Vagina (tissue), 2 donors: ENCODE measurements around the gene LMX1B. TPM values are rescaled to one million over a fixed set of nuclear protein-coding genes. Genes with fewer than 3 reads are reported as not detected.

Experiments
- DNase-seq, 2 donors: peaks; one replicate each; pipeline ENCODE4 v3.0.0-alpha.2; 2017; ENCODE audit errors: extremely low spot score in 2 of 2
- H3K27ac ChIP-seq: fragments of 200-600 bp; sonication (generic); one replicate; pipeline ENCODE4 v1.5.1; 2019
- H3K27me3 ChIP-seq: fragments of 200-600 bp; sonication (generic); one replicate; pipeline ENCODE4 v1.5.1; 2019
- H3K36me3 ChIP-seq, 2 donors: fragments of 200-600 bp; sonication (generic); one replicate each; pipeline ENCODE4 v1.5.1; 2017 to 2019
- H3K4me1 ChIP-seq: fragments of 200-600 bp; sonication (generic); one replicate; pipeline ENCODE4 v1.5.1; 2019
- H3K4me3 ChIP-seq, 2 donors: fragments of 200-600 bp; sonication (generic); 1 replicate in 1 of 2; 2 replicates in 1 of 2; pipeline ENCODE4 v1.5.1; 2016 to 2019
- H3K9me3 ChIP-seq: fragments of 200-600 bp; sonication (generic); one replicate; pipeline ENCODE4 v1.5.1; 2019
- POLR2A ChIP-seq, 2 donors: fragments of 450-650 bp; IDR thresholded peaks; one replicate each; pipeline ENCODE4 v1.6.1; 2017; ENCODE audit warnings: antibody characterized with exemption in 2 of 2, mild to moderate bottlenecking in 2 of 2, moderate library complexity in 2 of 2
- POLR2AphosphoS5 ChIP-seq, 2 donors: sonication (generic); formaldehyde crosslinking; IDR thresholded peaks; one replicate each; pipeline ENCODE4 v1.9.0; 2017; ENCODE audit warnings: antibody characterized with exemption in 2 of 2, mild to moderate bottlenecking in 2 of 2, low read depth in 1 of 2; ENCODE audit not compliant: insufficient read depth in 1 of 2
- intact Hi-C: fragments of 100-400 bp; cut with DNase I; formaldehyde crosslinking; loops from one replicate; pipeline ENCODE4 v1.15.1; 2023
- total RNA-seq: library from RNA; depleted of rRNA; stranded (reverse); fragments of >200 nt; gene quantifications from one replicate; pipeline ENCODE4 v1.2.3, GENCODE V29; 2016
- TF ChIP-seq, protein P1 (sequence below), 3 experiments: fragments of 450-650 bp in 2 of 3; fragments of 200-600 bp in 1 of 3; sonication (generic) in 1 of 3; IDR thresholded peaks; one replicate each; pipeline ENCODE4 v1.5.1; 2017 to 2019; ENCODE audit warnings: antibody characterized with exemption in 3 of 3, mild to moderate bottlenecking in 2 of 3, moderate library complexity in 2 of 3

The LMX1B gene
- total RNA-seq, 1 donor from 2014 or later = not detected

DNA sequence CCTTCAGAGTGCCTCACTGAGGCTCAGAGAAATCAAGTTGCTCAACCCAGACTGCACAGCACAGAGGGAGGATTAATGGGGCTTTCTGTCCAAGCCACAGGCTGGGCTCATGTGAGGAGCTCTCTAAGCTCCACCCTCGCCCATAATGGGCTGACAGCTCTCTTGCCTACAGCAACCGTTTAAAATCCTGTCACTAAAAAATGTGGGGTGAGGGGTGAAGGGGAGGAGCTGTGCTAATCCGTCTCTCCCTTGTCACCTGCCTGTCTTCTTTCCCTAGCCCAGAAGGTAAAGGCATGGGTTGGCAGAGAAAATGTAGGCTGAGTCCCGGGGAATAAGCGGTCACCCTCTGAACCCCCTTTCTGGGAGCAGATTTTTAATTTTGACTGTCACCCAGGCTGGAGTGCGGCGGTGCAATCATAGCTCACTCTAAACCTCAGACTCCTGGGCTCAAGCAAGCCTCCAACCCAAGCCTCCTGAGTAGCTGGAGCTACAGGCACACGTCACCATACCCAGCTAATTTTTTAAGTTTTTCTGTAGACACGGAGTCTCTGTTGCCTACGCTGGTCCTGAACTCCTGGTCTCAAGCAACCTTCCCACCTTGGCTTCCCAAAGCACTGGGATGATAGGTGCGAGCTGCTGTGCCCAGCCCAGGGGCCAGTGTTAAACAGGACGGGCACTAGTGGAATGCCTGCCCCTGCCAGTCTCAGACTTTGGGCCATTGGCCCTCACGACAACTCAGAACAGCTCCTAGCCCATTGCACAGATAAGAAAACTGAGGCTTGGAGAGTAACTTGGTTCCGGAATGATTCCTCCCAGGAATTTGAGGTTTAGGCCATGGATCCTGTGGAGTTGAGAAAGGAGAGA, 89.5 kb downstream of the LMX1B start:
- no peaks in the 10 kb centered on the region for H3K36me3 ChIP-seq
- intact Hi-C loops = loop anchor here (5.0 kb wide), 1 partner anchor 79 kb away; no protein-coding TSS in a partner anchor
- no peaks in the 10 kb centered on the region for H3K9me3 ChIP-seq
- H3K4me1 ChIP-seq = peaks cover 15% of the 10 kb centered on the region
- DNase-seq = no peak
- no peak for TF ChIP-seq POLR2AphosphoS5 (IDR thresholded peaks at IDR 0.05; ENCODE audit: insufficient read depth in 1 of 2, low read depth in 1 of 2)
- no peak for TF ChIP-seq POLR2A (IDR thresholded peaks at IDR 0.05)
- TF ChIP-seq, protein P1, sequence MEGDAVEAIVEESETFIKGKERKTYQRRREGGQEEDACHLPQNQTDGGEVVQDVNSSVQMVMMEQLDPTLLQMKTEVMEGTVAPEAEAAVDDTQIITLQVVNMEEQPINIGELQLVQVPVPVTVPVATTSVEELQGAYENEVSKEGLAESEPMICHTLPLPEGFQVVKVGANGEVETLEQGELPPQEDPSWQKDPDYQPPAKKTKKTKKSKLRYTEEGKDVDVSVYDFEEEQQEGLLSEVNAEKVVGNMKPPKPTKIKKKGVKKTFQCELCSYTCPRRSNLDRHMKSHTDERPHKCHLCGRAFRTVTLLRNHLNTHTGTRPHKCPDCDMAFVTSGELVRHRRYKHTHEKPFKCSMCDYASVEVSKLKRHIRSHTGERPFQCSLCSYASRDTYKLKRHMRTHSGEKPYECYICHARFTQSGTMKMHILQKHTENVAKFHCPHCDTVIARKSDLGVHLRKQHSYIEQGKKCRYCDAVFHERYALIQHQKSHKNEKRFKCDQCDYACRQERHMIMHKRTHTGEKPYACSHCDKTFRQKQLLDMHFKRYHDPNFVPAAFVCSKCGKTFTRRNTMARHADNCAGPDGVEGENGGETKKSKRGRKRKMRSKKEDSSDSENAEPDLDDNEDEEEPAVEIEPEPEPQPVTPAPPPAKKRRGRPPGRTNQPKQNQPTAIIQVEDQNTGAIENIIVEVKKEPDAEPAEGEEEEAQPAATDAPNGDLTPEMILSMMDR (IDR thresholded peaks at IDR 0.05) = no peak
- no peak overlapping the region for H3K4me3 ChIP-seq
- H3K27ac ChIP-seq = no peak overlapping the region
- H3K27me3 ChIP-seq = no peaks in the 10 kb centered on the region

DNA sequence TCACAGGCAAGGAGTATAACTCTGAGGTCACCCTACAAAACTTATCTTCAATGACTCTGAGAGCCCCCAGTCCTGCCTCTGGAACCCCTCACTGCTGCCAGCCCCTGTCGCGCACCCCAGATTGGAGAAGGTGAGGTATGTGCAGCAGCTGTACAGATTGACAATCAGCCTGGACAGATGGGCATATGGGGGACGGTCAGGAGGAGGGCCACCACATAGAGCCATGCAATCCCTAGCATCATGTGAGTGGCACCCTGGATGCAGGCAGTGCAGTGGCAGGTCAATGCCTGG, 90.1 kb downstream of the LMX1B start:
- Histone ChIP-seq H3K4me1 (peaks cover 15% of the 10 kb centered on the region), H3K9me3 (no peaks in the 10 kb centered on the region), H3K36me3 (no peaks in the 10 kb centered on the region), H3K4me3 (no peak overlapping the region), H3K27me3 (no peaks in the 10 kb centered on the region), H3K27ac (no peak overlapping the region)
- intact Hi-C loops = loop anchor here (5.0 kb wide), 1 partner anchor 78 kb away; no protein-coding TSS in a partner anchor
- no peak for DNase-seq
- TF ChIP-seq, protein P1 (IDR thresholded peaks at IDR 0.05) = no peak
- TF ChIP-seq POLR2AphosphoS5 (IDR thresholded peaks at IDR 0.05; ENCODE audit: insufficient read depth in 1 of 2, low read depth in 1 of 2) = no peak
- TF ChIP-seq POLR2A (IDR thresholded peaks at IDR 0.05) = no peak

DNA sequence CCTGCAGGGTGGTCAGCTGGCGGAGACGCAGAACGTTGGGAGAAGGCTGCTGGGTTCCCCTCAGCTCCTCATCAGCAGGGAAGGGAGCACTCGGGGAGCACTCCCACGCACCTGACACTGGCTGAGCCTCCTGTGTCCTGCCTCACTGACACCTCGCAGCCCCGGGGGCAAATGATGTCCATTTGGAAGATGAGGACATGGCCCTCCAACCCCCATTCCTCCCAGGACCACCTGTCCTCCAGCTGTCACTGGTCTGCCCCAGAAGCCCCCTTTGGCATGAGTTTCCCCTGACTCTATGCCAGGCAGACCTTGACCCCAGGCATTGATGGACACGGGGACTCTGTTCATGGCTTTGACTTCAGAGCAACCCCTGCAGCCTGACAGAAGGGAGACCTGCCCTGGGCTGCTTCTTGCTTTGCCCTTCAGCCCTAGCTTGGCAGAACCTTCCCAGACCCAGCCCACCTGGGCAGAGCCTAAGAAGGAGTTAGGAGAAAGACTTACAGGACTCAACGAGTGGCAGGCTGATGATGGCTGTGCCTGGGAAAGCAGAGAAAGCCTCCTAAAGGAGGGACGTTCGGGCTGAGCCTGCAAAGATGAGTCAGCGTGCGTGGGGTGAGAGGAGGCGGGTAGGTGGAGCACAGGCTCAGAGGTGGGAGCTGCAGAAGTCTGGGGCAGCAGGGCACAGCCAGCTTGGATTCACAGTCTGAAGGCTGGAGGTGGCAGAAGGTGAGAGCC, 90.6 kb downstream of the LMX1B start:
- Histone ChIP-seq H3K27ac (no peak overlapping the region), H3K27me3 (no peaks in the 10 kb centered on the region), H3K4me3 (no peak overlapping the region), H3K4me1 (peaks cover 15% of the 10 kb centered on the region), H3K9me3 (no peaks in the 10 kb centered on the region), H3K36me3 (no peaks in the 10 kb centered on the region)
- DNase-seq = peak in 1 of 2 donors; percentile 82
- TF ChIP-seq, protein P1 (IDR thresholded peaks at IDR 0.05) = no peak
- no peak for TF ChIP-seq POLR2AphosphoS5 (IDR thresholded peaks at IDR 0.05; ENCODE audit: insufficient read depth in 1 of 2, low read depth in 1 of 2)
- TF ChIP-seq POLR2A (IDR thresholded peaks at IDR 0.05) = no peak
- intact Hi-C loops = loop anchor here (5.0 kb wide), 1 partner anchor 78 kb away; no protein-coding TSS in a partner anchor

DNA sequence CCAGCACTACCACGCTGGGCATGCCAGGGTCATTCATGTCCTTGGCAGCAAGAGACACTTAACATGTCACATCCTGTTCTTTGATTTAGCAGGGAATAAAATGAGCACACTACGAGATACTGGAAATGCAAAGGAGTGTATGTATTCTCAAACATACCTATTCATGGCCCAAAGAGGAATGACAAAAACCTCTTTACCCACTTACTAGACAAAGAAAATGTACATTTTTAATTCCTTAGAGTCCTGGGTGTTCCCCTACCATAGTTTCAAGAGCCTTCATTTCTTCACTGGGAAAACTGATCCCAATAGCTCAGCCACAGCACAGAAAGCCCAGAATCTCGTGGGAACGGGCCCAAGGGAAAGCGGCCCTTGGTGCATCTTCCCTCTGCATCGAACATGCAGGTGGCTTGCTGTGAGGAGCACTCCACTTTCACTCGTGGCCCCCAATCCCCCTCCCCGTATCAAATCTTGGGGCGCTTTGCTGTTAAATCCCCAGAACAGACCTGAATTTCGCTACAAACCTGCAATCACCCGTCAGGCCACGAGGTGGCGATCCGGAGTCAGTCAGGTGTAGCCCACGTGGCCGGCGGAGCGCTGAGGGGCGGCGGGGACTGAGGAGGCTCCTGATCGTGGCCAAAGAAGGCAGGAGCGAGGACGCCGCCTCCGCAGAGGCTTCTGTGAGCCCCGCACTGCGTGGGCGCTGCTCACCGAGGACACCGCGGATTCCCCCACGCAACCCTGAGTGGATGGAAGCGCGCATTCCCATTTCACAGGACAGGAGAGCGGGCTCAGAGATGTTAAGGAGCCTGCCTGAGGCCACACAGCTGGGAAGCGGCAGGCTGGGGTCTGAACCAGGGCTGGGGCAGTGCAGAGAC, 91.4 kb downstream of the LMX1B start:
- TF ChIP-seq POLR2AphosphoS5 (IDR thresholded peaks at IDR 0.05; ENCODE audit: insufficient read depth in 1 of 2, low read depth in 1 of 2) = no peak
- TF ChIP-seq, protein P1 (IDR thresholded peaks at IDR 0.05) = peak; percentile 71 to 92 (median 85)
- Histone ChIP-seq H3K4me3 (peak overlapping the region in 1 of 2 donors; percentile 41), H3K36me3 (no peaks in the 10 kb centered on the region), H3K27ac (no peak overlapping the region), H3K9me3 (no peaks in the 10 kb centered on the region), H3K4me1 (peaks cover 15% of the 10 kb centered on the region), H3K27me3 (no peaks in the 10 kb centered on the region)
- peak in 1 of 2 donors; percentile 71 for DNase-seq
- intact Hi-C loops = loop anchor here (5.0 kb wide), 1 partner anchor 77 kb away; no protein-coding TSS in a partner anchor
